Neural progenitor cell (in vitro differentiated cells): ENCODE results near the gene PREX1.

Source experiments
- CTCF ChIP-seq: fragments of 200-600 bp; sonication (generic); IDR thresholded peaks from 2 replicates; pipeline ENCODE4 v1.5.1; 2017; ENCODE audit warnings: antibody characterized with exemption, mild to moderate bottlenecking
- EZH2phosphoT487 ChIP-seq: fragments of 200-600 bp; sonication (generic); IDR thresholded peaks from 2 replicates; pipeline ENCODE4 v1.6.1; 2017; ENCODE audit warnings: antibody characterized with exemption

- TF ChIP-seq CTCF (peak; percentile 92), EZH2phosphoT487 (no peak)
Observed at GRCh38 chr20:48635791-48636267, 192.0 kb downstream of the PREX1 start.
